K562 (cell line): ENCODE measurements around the gene BBC3. TPM values are rescaled to one million over a fixed set of nuclear protein-coding genes. Genes with fewer than 3 reads are reported as not detected.

Experiments used
- ASH1L ChIP-seq: fragments of 450-650 bp; IDR thresholded peaks from 2 replicates; pipeline ENCODE4 v1.6.1; 2018; ENCODE audit warnings: borderline replicate concordance, mild to moderate bottlenecking, low read depth; ENCODE audit not compliant: partially characterized antibody
- CBX3 ChIP-seq, 2 experiments: IDR thresholded peaks; 1 replicate in 1 of 2; 2 replicates in 1 of 2; pipeline ENCODE4 v1.6.1; 2012; ENCODE audit warnings: inconsistent platforms in 2 of 2, low read length in 2 of 2, borderline replicate concordance in 1 of 2, control low read depth in 1 of 2
- HMG20B ChIP-seq: fragments of 250-450 bp; sonication (Bioruptor Pico); IDR thresholded peaks from 2 replicates; pipeline ENCODE4 v1.5.0; 2021; ENCODE audit warnings: mild to moderate bottlenecking
- L3MBTL2 ChIP-seq: fragments of 450-650 bp; IDR thresholded peaks from 2 replicates; pipeline ENCODE4 v1.6.1; 2016; ENCODE audit warnings: mild to moderate bottlenecking, moderate library complexity
- MAFG ChIP-seq: fragments of 450-650 bp; conservative IDR thresholded peaks from 2 replicates; pipeline ENCODE4 v1.6.1; 2016; ENCODE audit warnings: missing genetic modification characterization, missing compliant biosample characterization
- MGA ChIP-seq: fragments of 450-650 bp; IDR thresholded peaks from 2 replicates; pipeline ENCODE4 v1.6.1; 2016; ENCODE audit warnings: mild to moderate bottlenecking, moderate library complexity
- NBN ChIP-seq: fragments of 450-650 bp; IDR thresholded peaks from 2 replicates; pipeline ENCODE4 v1.6.1; 2016; ENCODE audit warnings: low read depth, mild to moderate bottlenecking
- PTBP1 ChIP-seq: fragments of 200-400 bp; formaldehyde crosslinking; IDR thresholded peaks from 2 replicates; pipeline ENCODE4 v1.6.1; 2017; ENCODE audit warnings: low read depth, low read length
- RAD51 ChIP-seq: fragments of 450-650 bp; IDR thresholded peaks from 2 replicates; pipeline ENCODE4 v1.7.1; 2016; ENCODE audit warnings: low read depth, mild to moderate bottlenecking, borderline replicate concordance
- SREBF2 ChIP-seq: sonication (generic); formaldehyde crosslinking; IDR thresholded peaks from 2 replicates; pipeline ENCODE4 v1.4.0; 2020; ENCODE audit warnings: mild to moderate bottlenecking, missing genetic modification reagents
- USF1 ChIP-seq: sonication (generic); formaldehyde crosslinking; IDR thresholded peaks from 2 replicates; pipeline ENCODE4 v1.9.0; 2022; ENCODE audit warnings: mild to moderate bottlenecking, missing genetic modification reagents
- ZNF584 ChIP-seq: fragments of 200-800 bp; sonication (Bioruptor generic); IDR thresholded peaks from 2 replicates; pipeline ENCODE4 v1.6.1; 2016; ENCODE audit warnings: low read depth, mild to moderate bottlenecking, missing genetic modification characterization, missing compliant biosample characterization
- ZNF639 ChIP-seq, 2 experiments: fragments of 200-800 bp in 1 of 2; sonication (Bioruptor generic) in 1 of 2; sonication (generic) in 1 of 2; formaldehyde crosslinking in 1 of 2; IDR thresholded peaks in 1 of 2; conservative IDR thresholded peaks in 1 of 2; 2 replicates each; pipeline versions ENCODE4 v1.5.0 to v1.6.1; 2016 to 2020; ENCODE audit warnings: missing compliant biosample characterization in 1 of 2, missing genetic modification characterization in 1 of 2, missing genetic modification reagents in 1 of 2
- polyA plus RNA-seq, 8 experiments: library from polyadenylated mRNA; depleted of rRNA in 4 of 8; stranded (reverse) in 5 of 8; unstranded in 3 of 8; fragments of >200 nt; fragmentation: Nextera tagmentation in 2 of 8; fragmentation: Illumina TruSeq in 1 of 8; extraction: Ambion mirVana in 2 of 8; extraction: Trizol in 1 of 8; gene quantifications; 2 replicates each; pipeline versions ENCODE4 v1.2.1 to v1.2.3, GENCODE V29; 2011 to 2014; ENCODE audit warnings: inconsistent platforms in 1 of 8, missing spikeins in 1 of 8
- total RNA-seq, 7 experiments: library from RNA; depleted of rRNA in 6 of 7; stranded (reverse); fragments of >200 nt in 6 of 7; fragmentation: Illumina TruSeq in 2 of 7; extraction: Trizol in 2 of 7; gene quantifications; 2 replicates each; pipeline versions ENCODE4 v1.2.1 to v1.2.3, GENCODE V29; 2011 to 2021; ENCODE audit warnings: low replicate concordance in 1 of 7

The BBC3 gene
- total and polyA plus RNA-seq, 9 of the 15 experiments (the other 6 are each of a cell fraction or from before 2014, with no cell fraction given) = 0.15 to 30.7 (median 4.8) TPM

GRCh38 chr19:47210689-47211316, 20.2 kb downstream of the BBC3 start (continued):
- TF ChIP-seq MGA = peak; percentile 96
- peak; percentile 37 for TF ChIP-seq RAD51
- TF ChIP-seq ZNF584 (CRISPR knock-in tag) = peak; percentile 92
- 0 out of 3 replicates have a peak, but pooled peaks of 1 of the 2 experiments have one; percentile 43 for TF ChIP-seq CBX3 (IDR thresholded peaks at IDR 0.05; ENCODE audit: borderline replicate concordance in 1 of 2, low read length in 2 of 2)
- TF ChIP-seq PTBP1 = no peak
- peak; percentile 95 for TF ChIP-seq L3MBTL2
- TF ChIP-seq USF1 = no peak
- TF ChIP-seq MAFG (tag) = 0 out of 2 replicates have a peak, but pooled peaks have one; percentile 5
- 0 out of 2 replicates have a peak, but pooled peaks have one; percentile 35 for TF ChIP-seq NBN
- TF ChIP-seq HMG20B (CRISPR knock-in tag) = no peak
- no peak for TF ChIP-seq SREBF2
- TF ChIP-seq ASH1L = no peak
- TF ChIP-seq ZNF639 (CRISPR knock-in tag; conservative IDR thresholded peaks at IDR 0.05 in 1 of 2, IDR thresholded peaks at IDR 0.05 in 1 of 2) = peak in 1 of 2 experiments; percentile 78; a peak in 2 of 4 replicates
